NCI-H526 (cell line): Measurements from ENCODE around the gene MRRF.
A peak's percentile ranks its signal among the peaks of the same experiment; 100 is the strongest.

Experiments used
- DNase-seq, 2 experiments: peaks; one replicate each; lab custom pipeline; 2025; lab: John Stamatoyannopoulos, UW

MRRF gene

GRCh38 chr9:122264360-122265148 is at the start of gene MRRF, which contains the start of gene RBM18:
Gene MRRF, plus strand, starts transcription at chr9:122264882. Its CDS starts 6,010 bp downstream, at chr9:122270892.
Gene RBM18, minus strand, starts transcription at chr9:122264840. Its CDS starts 3,348 bp downstream, at chr9:122261492.
- peak; percentile 65 to 89 for DNase-seq

GRCh38 chr9:122215663-122216062 is 49.0 kb upstream of the MRRF start:
- no peak for DNase-seq

- no peak for DNase-seq
Measured at GRCh38 chr9:122216138-122216797, 48.4 kb upstream of the MRRF start.

GRCh38 chr9:122216798-122217418 is 47.8 kb upstream of the MRRF start:
- no peak for DNase-seq

- no peak for DNase-seq
Measured at GRCh38 chr9:122217640-122218039, 47.0 kb upstream of the MRRF start.

GRCh38 chr9:122218071-122218934 is 46.4 kb upstream of the MRRF start:
- DNase-seq, result no peak

GRCh38 chr9:122218935-122219855 is 45.5 kb upstream of the MRRF start:
- no peak for DNase-seq

GRCh38 chr9:122219856-122220672 is 44.6 kb upstream of the MRRF start:
- DNase-seq, result no peak

- no peak for DNase-seq
Measured at GRCh38 chr9:122220673-122221182, 44.0 kb upstream of the MRRF start.

- no peak for DNase-seq
Measured at GRCh38 chr9:122221183-122221811, 43.4 kb upstream of the MRRF start.

GRCh38 chr9:122222791-122223190 is 41.9 kb upstream of the MRRF start:
- no peak for DNase-seq

- DNase-seq, result no peak
Measured at GRCh38 chr9:122223435-122223834, 41.2 kb upstream of the MRRF start.

- DNase-seq, result no peak
Measured at GRCh38 chr9:122225312-122226141, 39.2 kb upstream of the MRRF start.

- DNase-seq, result no peak
Measured at GRCh38 chr9:122226142-122226757, 38.4 kb upstream of the MRRF start.

- DNase-seq, result peak in 1 of 2 experiments; percentile 27
Measured at GRCh38 chr9:122226758-122227574, 37.7 kb upstream of the MRRF start.

- DNase-seq, result no peak
Measured at GRCh38 chr9:122227575-122227900, 37.1 kb upstream of the MRRF start.

GRCh38 chr9:122228191-122228567 is 36.5 kb upstream of the MRRF start:
- DNase-seq, result peak in 1 of 2 experiments; percentile 54
